ENCODE data around the gene RHBDL3.

GRCh38 chr17:32223703-32224102, 41.9 kb upstream of the RHBDL3 start:
- TF ChIP-seq CTCF (conservative IDR thresholded peaks at IDR 0.05) (no peak), ZFX (IDR thresholded peaks at IDR 0.05) (no peak)

Measured in C4-2B (cell line).